NCI-H2227 (cell line): ENCODE measurements around the gene RAB3C.

Experiments
- DNase-seq: peaks from one replicate; lab custom pipeline; 2025; ENCODE audit not compliant: unreplicated experiment; lab: John Stamatoyannopoulos, UW

Gene RAB3C

DNA sequence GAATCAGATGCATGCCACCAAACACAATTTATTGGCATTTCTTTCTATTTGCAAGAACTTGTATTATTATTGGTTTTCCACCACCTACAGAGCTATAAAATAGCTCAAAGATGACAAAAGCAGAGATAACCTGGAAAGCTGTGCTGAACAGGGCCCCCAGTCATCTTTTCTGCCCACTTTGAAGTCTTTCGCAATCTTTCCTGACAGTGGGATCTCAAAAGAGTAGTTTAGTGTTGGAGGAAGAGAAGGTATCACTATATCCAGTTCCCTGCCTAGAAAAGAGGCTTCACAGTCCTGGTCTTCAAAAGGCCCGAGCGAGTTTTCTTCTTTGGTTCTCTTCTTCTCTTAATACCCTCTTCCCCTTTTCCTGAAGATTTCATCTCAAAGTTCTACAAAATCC lies 231.0 kb downstream of the RAB3C start:
- no peak for DNase-seq

- no peak for DNase-seq
Observed at GRCh38 chr5:58816181-58816731, 233.4 kb downstream of the RAB3C start.

GRCh38 chr5:58818465-58818864 lies 235.6 kb downstream of the RAB3C start:
- DNase-seq, result no peak

GRCh38 chr5:58825441-58825840 lies 242.6 kb downstream of the RAB3C start:
- no peak for DNase-seq

GRCh38 chr5:58825899-58826298 lies 243.0 kb downstream of the RAB3C start:
- no peak for DNase-seq

DNA sequence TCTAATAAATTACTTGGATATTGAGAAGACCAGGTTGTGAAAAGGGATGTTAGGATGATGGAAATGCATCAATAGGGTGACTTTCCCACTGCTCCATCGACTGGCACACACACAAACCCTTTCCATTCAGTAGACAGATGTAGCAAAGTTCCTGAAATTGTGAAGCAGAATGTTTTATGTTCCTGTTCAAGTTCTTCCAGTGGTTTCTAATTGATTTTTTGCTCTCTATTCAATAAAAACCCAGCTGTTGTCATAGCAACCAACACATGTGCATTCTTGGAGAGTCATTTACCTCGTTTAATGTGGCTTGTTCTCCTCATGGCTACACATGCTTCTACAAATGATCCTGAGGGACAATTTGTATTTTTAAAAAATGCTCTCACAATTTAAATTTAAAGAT lies 244.6 kb downstream of the RAB3C start:
- peak; percentile 26 for DNase-seq

DNA sequence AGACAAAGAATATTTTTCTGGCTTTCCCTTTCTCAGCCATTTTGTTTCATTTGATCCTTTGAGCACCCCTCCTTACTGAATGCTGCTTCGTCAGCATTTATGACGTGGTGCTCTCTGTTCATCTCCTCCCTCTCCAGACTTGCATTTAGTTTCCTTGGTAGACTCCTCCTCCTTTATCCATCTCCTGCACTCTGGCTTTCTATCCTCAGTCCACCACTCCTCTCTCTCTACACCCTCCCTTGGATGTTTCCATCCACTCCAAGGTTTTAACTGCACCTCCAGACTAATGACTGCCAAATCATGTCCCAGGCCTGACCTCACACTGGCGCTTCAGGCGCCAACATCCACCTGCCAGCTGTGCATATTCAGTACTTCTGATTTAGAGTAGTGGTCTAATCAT lies 245.4 kb downstream of the RAB3C start:
- DNase-seq, result peak; percentile 63

- DNase-seq, result no peak
Observed at GRCh38 chr5:58834242-58835225, 251.7 kb downstream of the RAB3C start.

- DNase-seq, result no peak
Observed at GRCh38 chr5:58836351-58836750, 253.5 kb downstream of the RAB3C start.

GRCh38 chr5:58838729-58839128 lies 255.9 kb downstream of the RAB3C start:
- DNase-seq, result no peak

DNA sequence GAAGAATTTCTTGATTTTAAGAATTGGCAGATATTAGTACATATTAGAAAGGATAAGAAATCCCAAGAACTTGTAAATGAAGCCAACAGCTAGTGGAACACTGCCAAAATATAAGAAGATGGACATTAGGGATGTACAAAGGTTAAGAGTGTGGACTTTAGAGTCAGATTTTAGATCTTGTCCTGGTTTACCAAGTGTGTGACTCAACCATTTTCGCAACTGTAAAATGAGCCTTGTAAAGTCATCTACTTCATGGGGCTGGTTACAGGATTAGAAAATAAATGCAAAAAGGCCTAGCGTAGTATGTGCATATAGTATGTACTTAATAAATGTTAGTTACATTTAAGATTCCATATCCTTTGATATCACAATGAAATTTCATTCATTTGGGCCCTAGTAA lies 260.0 kb downstream of the RAB3C start:
- DNase-seq, result no peak

DNA sequence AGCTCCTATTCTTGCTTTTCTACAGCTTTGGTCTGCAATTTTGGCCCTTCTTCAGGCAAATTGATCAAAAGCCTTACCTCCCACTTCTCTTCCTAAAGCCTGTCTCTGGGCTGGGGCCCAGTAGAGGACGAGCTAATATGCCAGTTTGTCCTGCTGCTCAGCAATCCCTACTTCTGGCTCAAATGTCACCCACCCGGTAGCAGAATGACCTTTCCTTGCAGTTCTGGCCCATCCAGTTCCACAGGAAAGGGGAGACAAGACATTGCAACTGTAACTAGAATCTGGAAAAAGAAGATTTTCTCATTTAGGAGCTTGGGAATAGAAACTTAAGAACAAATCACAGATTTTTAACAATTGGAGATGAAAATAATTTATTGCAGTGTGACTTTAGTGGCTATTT lies 261.5 kb downstream of the RAB3C start:
- DNase-seq, result no peak

- no peak for DNase-seq
Observed at GRCh38 chr5:58847041-58847440, 264.2 kb downstream of the RAB3C start.

DNA sequence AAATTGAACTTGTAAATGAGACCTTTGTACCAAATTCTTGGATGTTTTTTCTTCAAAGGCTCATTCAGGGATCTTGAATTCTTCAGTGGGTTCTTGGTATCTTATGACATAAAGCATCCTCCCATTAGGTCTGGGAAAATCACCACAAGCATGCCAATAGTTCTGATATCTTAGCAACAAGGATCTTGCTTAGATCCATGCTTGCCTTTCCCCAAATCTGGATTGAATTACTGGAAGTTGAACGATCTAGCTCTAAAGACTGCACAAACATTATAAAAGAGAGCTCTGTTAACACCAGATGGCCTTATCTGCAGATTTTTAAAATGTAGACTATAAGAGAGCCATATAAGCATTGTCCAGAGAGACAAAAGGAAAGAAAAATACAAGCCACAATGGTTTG lies 266.3 kb downstream of the RAB3C start:
- no peak for DNase-seq

GRCh38 chr5:58849921-58850667 lies 267.2 kb downstream of the RAB3C start:
- peak; percentile 66 for DNase-seq

- DNase-seq, result no peak
Observed at GRCh38 chr5:58851153-58851552, 268.3 kb downstream of the RAB3C start.

DNA sequence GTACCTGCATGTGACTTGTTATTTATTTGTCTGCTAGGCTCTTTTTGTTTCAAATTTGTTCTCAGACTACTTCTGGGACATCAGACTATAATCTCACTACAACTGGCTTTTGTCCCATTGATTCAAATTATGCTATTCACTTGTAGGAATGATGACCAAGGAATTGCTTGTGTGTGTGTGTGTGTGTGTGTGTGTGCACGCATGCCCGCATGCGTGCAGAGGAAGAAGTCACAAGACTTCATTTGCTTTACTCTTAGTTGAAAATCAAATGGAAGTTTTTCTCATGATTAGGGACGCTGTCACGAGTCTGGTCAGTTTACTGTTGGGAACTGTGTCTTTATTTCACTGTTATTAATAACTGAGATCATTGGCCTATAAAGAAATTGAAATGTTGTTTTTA lies 268.7 kb downstream of the RAB3C start:
- no peak for DNase-seq

- no peak for DNase-seq
Observed at GRCh38 chr5:58852566-58852965, 269.7 kb downstream of the RAB3C start.

DNA sequence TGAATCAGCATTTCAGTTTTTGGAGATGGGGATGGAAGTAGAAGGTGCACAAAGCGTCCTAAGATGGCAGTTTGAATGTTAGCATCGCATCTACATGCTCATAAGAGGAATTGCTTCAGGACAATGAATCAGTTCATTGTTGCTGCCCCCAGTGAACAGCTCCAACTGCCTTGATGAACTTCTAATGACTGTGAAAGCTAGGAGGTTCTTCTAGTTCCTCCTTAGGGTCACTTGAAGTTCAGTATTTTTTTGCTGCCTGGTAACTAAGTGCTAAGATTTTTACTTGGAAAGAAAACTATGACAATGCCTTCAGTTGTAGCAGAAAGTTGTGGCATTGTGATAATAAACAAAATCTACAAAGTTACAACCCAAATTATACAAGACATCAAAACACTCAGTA lies 271.6 kb downstream of the RAB3C start:
- DNase-seq, result no peak

- no peak for DNase-seq
Observed at GRCh38 chr5:58855851-58856739, 273.2 kb downstream of the RAB3C start.

- no peak for DNase-seq
Observed at GRCh38 chr5:58857609-58858008, 274.7 kb downstream of the RAB3C start.
